Measurements from ENCODE around the gene FURIN.
"Not testable (repeated sequence)": the region's sequence is repeated elsewhere in the genome, so short reads cannot be mapped to it uniquely, and the experiment has no call there.

The FURIN gene

DNA sequence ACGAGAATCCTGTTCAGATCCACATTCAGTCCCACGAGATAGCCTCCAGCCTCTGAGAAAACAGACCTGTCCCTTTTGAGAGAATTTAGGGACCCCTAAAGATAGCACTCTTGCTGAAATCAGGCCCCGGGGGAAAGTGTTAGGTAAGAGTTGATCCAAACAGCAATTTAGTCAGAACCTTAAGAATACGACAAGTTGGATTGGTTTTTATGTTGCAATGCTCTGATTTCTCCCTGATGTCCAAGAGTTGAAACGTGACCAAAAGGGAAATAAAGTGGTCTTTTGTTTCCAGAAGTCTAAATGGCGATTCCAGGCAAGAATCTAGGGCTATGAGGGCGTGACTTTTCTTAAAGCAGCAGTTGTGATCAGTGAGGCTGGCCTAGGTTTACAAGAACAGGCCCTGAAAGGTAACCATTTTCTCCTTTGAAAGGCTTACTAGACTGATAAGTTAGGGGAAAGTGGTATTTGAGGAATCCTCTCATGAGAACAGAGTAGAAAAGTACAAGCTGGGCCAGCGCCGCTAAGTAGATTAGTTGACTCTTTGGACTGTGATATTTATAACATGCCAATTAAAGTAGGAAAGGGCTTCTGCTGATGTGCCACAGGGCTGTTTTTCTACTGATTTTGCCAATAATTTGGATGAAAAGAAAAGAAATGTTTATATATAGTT, 39.6 kb downstream of the FURIN start:
- Mint-ChIP-seq H3K9me3 (no peaks in the 10 kb centered on the region), H3K4me1 (no peaks in the 10 kb centered on the region), H3K4me3 (no peak overlapping the region), H3K27ac (no peak overlapping the region), H3K36me3 (ENCODE audit: low read depth) (peaks cover 34% of the 10 kb centered on the region), H3K27me3 (ENCODE audit: low read depth) (no peaks in the 10 kb centered on the region)
- TF ChIP-seq, protein P1, sequence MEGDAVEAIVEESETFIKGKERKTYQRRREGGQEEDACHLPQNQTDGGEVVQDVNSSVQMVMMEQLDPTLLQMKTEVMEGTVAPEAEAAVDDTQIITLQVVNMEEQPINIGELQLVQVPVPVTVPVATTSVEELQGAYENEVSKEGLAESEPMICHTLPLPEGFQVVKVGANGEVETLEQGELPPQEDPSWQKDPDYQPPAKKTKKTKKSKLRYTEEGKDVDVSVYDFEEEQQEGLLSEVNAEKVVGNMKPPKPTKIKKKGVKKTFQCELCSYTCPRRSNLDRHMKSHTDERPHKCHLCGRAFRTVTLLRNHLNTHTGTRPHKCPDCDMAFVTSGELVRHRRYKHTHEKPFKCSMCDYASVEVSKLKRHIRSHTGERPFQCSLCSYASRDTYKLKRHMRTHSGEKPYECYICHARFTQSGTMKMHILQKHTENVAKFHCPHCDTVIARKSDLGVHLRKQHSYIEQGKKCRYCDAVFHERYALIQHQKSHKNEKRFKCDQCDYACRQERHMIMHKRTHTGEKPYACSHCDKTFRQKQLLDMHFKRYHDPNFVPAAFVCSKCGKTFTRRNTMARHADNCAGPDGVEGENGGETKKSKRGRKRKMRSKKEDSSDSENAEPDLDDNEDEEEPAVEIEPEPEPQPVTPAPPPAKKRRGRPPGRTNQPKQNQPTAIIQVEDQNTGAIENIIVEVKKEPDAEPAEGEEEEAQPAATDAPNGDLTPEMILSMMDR (IDR thresholded peaks at IDR 0.05; ENCODE audit: unreplicated experiment in 3 of 3): no peak

- H3K27ac Mint-ChIP-seq; H3K4me1 Mint-ChIP-seq; H3K27me3 Mint-ChIP-seq (ENCODE audit: low read depth); H3K9me3 Mint-ChIP-seq; H3K4me3 Mint-ChIP-seq: not testable (repeated sequence)
- peaks cover 38% of the 10 kb centered on the region for H3K36me3 Mint-ChIP-seq (ENCODE audit: low read depth)
These were observed 41.1 kb downstream of the FURIN start for GRCh38 chr15:90909449-90909848.

GRCh38 chr15:90909976-90910375, 41.6 kb downstream of the FURIN start:
- peaks cover 38% of the 10 kb centered on the region for H3K36me3 Mint-ChIP-seq (ENCODE audit: low read depth)
- no peaks in the 10 kb centered on the region for H3K27me3 Mint-ChIP-seq (ENCODE audit: low read depth)
- H3K4me1 Mint-ChIP-seq: peaks cover 2% of the 10 kb centered on the region
- no peak overlapping the region for H3K27ac Mint-ChIP-seq
- TF ChIP-seq, protein P1 (IDR thresholded peaks at IDR 0.05; ENCODE audit: unreplicated experiment in 3 of 3): no peak
- H3K9me3 Mint-ChIP-seq: no peaks in the 10 kb centered on the region
- H3K4me3 Mint-ChIP-seq: no peak overlapping the region

GRCh38 chr15:90910441-90911301, 42.3 kb downstream of the FURIN start:
- Mint-ChIP-seq H3K4me3 (no peak overlapping the region), H3K36me3 (ENCODE audit: low read depth) (peaks cover 37% of the 10 kb centered on the region), H3K27ac (no peak overlapping the region), H3K9me3 (no peaks in the 10 kb centered on the region), H3K27me3 (ENCODE audit: low read depth) (no peaks in the 10 kb centered on the region), H3K4me1 (peaks cover 9% of the 10 kb centered on the region)
- TF ChIP-seq, protein P1 (IDR thresholded peaks at IDR 0.05; ENCODE audit: unreplicated experiment in 3 of 3): no peak

DNA sequence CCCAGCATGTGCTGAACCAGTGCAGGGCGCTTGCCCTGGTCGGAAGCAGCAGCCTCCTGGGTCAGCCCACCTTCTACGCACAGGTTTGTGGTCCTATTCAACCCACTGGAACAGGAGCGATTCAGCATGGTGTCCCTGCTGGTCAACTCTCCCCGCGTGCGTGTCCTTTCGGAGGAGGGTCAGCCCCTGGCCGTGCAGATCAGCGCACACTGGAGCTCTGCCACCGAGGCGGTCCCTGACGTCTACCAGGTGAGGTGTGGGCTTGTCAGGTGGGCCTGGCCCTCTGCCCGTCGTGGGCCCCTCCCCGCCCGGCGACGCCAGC, 42.9 kb downstream of the FURIN start:
- H3K36me3 Mint-ChIP-seq (ENCODE audit: low read depth): peaks cover 32% of the 10 kb centered on the region
- no peaks in the 10 kb centered on the region for H3K9me3 Mint-ChIP-seq
- peaks cover 12% of the 10 kb centered on the region for H3K4me1 Mint-ChIP-seq
- no peak overlapping the region for H3K27ac Mint-ChIP-seq
- H3K27me3 Mint-ChIP-seq (ENCODE audit: low read depth): no peaks in the 10 kb centered on the region
- TF ChIP-seq, protein P1 (IDR thresholded peaks at IDR 0.05; ENCODE audit: unreplicated experiment in 3 of 3): no peak
- H3K4me3 Mint-ChIP-seq: no peak overlapping the region

DNA sequence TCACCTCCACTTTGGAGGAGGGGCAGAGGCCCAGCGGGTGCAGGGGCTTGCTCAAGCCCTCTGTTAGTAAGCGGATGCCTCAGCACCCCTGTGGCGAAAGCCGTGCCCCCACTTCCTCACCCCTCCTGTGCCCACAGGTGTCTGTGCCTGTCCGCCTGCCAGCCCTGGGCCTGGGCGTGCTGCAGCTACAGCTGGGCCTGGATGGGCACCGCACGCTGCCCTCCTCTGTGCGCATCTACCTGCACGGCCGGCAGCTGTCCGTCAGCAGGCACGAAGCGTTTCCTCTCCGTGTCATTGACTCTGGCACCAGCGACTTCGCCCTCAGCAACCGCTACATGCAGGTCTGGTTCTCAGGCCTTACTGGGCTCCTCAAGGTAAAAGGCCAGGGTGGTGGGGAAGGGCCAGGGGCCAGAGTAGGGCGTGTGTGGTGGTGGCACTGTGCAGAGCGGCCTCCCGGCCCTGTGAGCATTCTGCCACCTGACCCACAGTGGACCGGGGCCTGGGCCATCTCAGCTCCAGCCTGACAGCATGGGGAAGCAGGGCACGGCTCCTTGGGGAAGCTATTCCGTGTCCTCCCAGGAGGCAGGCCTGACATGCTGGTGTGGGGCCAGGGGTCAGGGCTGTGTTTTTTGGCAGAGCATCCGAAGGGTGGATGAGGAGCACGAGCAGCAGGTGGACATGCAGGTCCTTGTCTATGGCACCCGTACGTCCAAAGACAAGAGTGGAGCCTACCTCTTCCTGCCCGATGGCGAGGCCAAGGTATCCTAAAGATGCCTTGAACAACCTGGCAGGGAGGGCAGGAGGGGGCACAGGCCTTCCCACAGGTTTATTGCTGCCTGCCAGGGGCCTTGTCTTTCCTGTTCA, 43.8 kb downstream of the FURIN start:
- TF ChIP-seq, protein P1 (IDR thresholded peaks at IDR 0.05; ENCODE audit: unreplicated experiment in 3 of 3): no peak
- Mint-ChIP-seq H3K27me3 (ENCODE audit: low read depth) (no peaks in the 10 kb centered on the region), H3K9me3 (no peaks in the 10 kb centered on the region), H3K4me1 (peaks cover 12% of the 10 kb centered on the region), H3K4me3 (no peak overlapping the region), H3K27ac (no peak overlapping the region), H3K36me3 (ENCODE audit: low read depth) (peaks cover 33% of the 10 kb centered on the region)

Data from nephron (organoid).